Measurements from ENCODE around the gene OGFOD3. TPM values are rescaled to one million over a fixed set of nuclear protein-coding genes. Genes with fewer than 3 reads are reported as not detected.

Gene OGFOD3
- total and polyA plus RNA-seq, 9 of the 15 experiments (the other 6 are each of a cell fraction or from before 2014, with no cell fraction given), result 0.69 to 44.7 (median 18.9) TPM

DNA sequence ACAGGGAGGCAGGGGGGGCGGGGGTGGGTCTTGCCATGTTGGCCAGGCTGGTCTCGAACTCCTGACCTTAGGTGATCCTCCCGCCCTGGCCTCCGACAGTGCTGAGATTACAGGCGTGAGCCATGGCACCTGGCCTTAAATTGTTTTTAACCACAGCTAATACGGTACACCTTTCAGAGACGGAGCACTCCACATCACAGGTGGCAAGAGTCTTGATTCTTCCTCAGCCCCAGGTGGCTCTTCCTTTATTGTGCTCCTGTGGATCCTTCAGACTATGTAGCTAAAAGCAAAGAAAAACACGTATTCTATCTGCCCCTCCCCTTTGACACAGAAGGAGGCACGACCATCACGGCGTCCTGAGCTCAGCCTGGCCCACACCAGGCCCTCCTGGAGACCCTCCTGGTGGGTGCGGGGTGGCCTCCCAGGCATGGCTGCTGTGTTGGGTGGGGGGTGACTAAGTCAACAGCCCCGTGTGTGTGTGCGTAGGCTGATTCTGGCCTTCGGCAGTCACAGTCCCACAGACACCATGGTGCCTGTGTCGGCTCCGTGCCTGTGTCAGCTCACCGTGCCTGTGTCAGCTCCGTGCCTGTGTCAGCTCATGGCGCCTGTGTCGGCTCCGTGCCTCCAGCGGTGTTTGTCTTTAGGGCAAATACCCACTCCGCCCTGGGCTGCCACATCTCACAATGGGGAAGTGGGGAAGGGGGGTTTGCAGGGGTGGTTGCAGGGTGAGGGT lies 74.0 kb downstream of the OGFOD3 start (continued):
- TF ChIP-seq GTF2E2 (tag; IDR thresholded peaks at IDR 0.05) (no peak), ZNF133 (CRISPR knock-in tag; IDR thresholded peaks at IDR 0.05) (no peak), KDM4B (IDR thresholded peaks at IDR 0.05; ENCODE audit: borderline replicate concordance in 2 of 2, low read depth in 1 of 2) (no peak), ZFP30 (CRISPR knock-in tag; IDR thresholded peaks at IDR 0.05; ENCODE audit: borderline replicate concordance) (no peak), JUN (IDR thresholded peaks at IDR 0.05; ENCODE audit: borderline replicate concordance, low read depth, low read length) (no peak), JUN (CRISPR knock-in tag; IDR thresholded peaks at IDR 0.05; ENCODE audit: borderline replicate concordance) (no peak), GTF2A2 (tag; IDR thresholded peaks at IDR 0.05) (0 out of 2 replicates have a peak, but pooled peaks have one; percentile 54), ZNF174 (CRISPR knock-in tag; IDR thresholded peaks at IDR 0.05) (no peak), CEBPB (tag; IDR thresholded peaks at IDR 0.05) (no peak), FOXM1 (IDR thresholded peaks at IDR 0.05; ENCODE audit: low read depth) (no peak), FOXM1 (CRISPR knock-in tag; IDR thresholded peaks at IDR 0.05; ENCODE audit: low read depth) (no peak), XRCC3 (IDR thresholded peaks at IDR 0.05) (no peak), HMGXB4 (CRISPR knock-in tag; IDR thresholded peaks at IDR 0.05) (no peak), TAL1 (IDR thresholded peaks at IDR 0.05) (no peak), EGR1 (conservative IDR thresholded peaks at IDR 0.05) (no peak), ZNF24 (IDR thresholded peaks at IDR 0.05) (no peak), SMARCE1 (IDR thresholded peaks at IDR 0.05) (no peak), EHMT2 (IDR thresholded peaks at IDR 0.05) (no peak), HDAC2 (IDR thresholded peaks at IDR 0.05) (no peak), ZBTB2 (IDR thresholded peaks at IDR 0.05) (peak; percentile 20; the same call in 1 of the 2 replicates), SNRNP70 (optimal IDR thresholded peaks at IDR 0.05; ENCODE audit: low read depth, low read length) (no peak), RBM22 (IDR thresholded peaks at IDR 0.05; ENCODE audit: low read depth, low read length, poor library complexity, severe bottlenecking) (no peak)
- TF ChIP-seq, protein P1, sequence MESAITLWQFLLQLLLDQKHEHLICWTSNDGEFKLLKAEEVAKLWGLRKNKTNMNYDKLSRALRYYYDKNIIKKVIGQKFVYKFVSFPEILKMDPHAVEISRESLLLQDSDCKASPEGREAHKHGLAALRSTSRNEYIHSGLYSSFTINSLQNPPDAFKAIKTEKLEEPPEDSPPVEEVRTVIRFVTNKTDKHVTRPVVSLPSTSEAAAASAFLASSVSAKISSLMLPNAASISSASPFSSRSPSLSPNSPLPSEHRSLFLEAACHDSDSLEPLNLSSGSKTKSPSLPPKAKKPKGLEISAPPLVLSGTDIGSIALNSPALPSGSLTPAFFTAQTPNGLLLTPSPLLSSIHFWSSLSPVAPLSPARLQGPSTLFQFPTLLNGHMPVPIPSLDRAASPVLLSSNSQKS (CRISPR knock-in tag; IDR thresholded peaks at IDR 0.05), result no peak
- TF ChIP-seq, protein P2, sequence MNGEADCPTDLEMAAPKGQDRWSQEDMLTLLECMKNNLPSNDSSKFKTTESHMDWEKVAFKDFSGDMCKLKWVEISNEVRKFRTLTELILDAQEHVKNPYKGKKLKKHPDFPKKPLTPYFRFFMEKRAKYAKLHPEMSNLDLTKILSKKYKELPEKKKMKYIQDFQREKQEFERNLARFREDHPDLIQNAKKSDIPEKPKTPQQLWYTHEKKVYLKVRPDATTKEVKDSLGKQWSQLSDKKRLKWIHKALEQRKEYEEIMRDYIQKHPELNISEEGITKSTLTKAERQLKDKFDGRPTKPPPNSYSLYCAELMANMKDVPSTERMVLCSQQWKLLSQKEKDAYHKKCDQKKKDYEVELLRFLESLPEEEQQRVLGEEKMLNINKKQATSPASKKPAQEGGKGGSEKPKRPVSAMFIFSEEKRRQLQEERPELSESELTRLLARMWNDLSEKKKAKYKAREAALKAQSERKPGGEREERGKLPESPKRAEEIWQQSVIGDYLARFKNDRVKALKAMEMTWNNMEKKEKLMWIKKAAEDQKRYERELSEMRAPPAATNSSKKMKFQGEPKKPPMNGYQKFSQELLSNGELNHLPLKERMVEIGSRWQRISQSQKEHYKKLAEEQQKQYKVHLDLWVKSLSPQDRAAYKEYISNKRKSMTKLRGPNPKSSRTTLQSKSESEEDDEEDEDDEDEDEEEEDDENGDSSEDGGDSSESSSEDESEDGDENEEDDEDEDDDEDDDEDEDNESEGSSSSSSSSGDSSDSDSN (IDR thresholded peaks at IDR 0.05; ENCODE audit: borderline replicate concordance in 1 of 2, low read depth in 2 of 2, low read length in 2 of 2), result no peak
